SK-N-SH treated with all-trans-retinoic acid at 6 μM for 48 hours (cell line): ENCODE data around the gene MMP28.

ENCODE experiments used
- ATAC-seq: fragments of 200-7000 bp; cut with Tn5 transposase; 3 replicates; pipeline ENCODE4 v1.9.1; 2020; ENCODE audit warnings: mild to moderate bottlenecking, moderate library complexity
- ARNTL ChIP-seq: fragments of 450-650 bp; formaldehyde crosslinking; IDR thresholded peaks from 2 replicates; pipeline ENCODE4 v1.5.0; 2020; ENCODE audit warnings: low read depth, mild to moderate bottlenecking, moderate library complexity, borderline replicate concordance
- BACH2 ChIP-seq: fragments of 250-450 bp; sonication (Bioruptor Pico); IDR thresholded peaks from 2 replicates; pipeline ENCODE4 v1.9.0; 2021; ENCODE audit warnings: mild to moderate bottlenecking, borderline replicate concordance
- CSDC2 ChIP-seq: fragments of 250-450 bp; sonication (Bioruptor Pico); IDR thresholded peaks from 2 replicates; pipeline ENCODE4 v1.5.0; 2020; ENCODE audit warnings: mild to moderate bottlenecking, moderate library complexity
- ESRRG ChIP-seq: fragments of 250-450 bp; sonication (Bioruptor Pico); IDR thresholded peaks from 2 replicates; pipeline ENCODE4 v1.6.1; 2021; ENCODE audit warnings: mild to moderate bottlenecking
- GLIS3 ChIP-seq: fragments of 250-450 bp; sonication (Bioruptor Pico); IDR thresholded peaks from 2 replicates; pipeline ENCODE4 v1.5.0; 2020; ENCODE audit warnings: mild to moderate bottlenecking, moderate library complexity
- ISL1 ChIP-seq: fragments of 250-450 bp; sonication (Bioruptor Pico); IDR thresholded peaks from 2 replicates; pipeline ENCODE4 v2.1.2; 2022; ENCODE audit warnings: mild to moderate bottlenecking, moderate library complexity
- OSR1 ChIP-seq: fragments of 250-450 bp; sonication (Bioruptor Pico); IDR thresholded peaks from 2 replicates; pipeline ENCODE4 v1.8.0; 2022; ENCODE audit warnings: moderate library complexity, mild to moderate bottlenecking, inconsistent platforms
- PATZ1 ChIP-seq: fragments of 250-450 bp; sonication (Bioruptor Pico); IDR thresholded peaks from 2 replicates; pipeline ENCODE4 v1.8.0; 2020; ENCODE audit warnings: mild to moderate bottlenecking, moderate library complexity, borderline replicate concordance
- PPARA ChIP-seq: fragments of 250-450 bp; sonication (Bioruptor Pico); IDR thresholded peaks from 2 replicates; pipeline ENCODE4 v1.5.0; 2020; ENCODE audit warnings: mild to moderate bottlenecking, borderline replicate concordance
- RARB ChIP-seq: fragments of 250-450 bp; sonication (Bioruptor Pico); IDR thresholded peaks from 2 replicates; pipeline ENCODE4 v1.8.0; 2021; ENCODE audit warnings: mild to moderate bottlenecking, moderate library complexity
- TCF4 ChIP-seq: fragments of 250-450 bp; sonication (Bioruptor Pico); IDR thresholded peaks from 2 replicates; pipeline ENCODE4 v1.8.0; 2021; ENCODE audit warnings: mild to moderate bottlenecking, moderate library complexity, borderline replicate concordance
- TOX ChIP-seq: fragments of 250-450 bp; sonication (Bioruptor Pico); IDR thresholded peaks from 2 replicates; pipeline ENCODE4 v1.8.0; 2021; ENCODE audit warnings: mild to moderate bottlenecking, moderate library complexity, borderline replicate concordance
- ZC3H10 ChIP-seq: fragments of 250-450 bp; sonication (Bioruptor Pico); IDR thresholded peaks from 2 replicates; pipeline ENCODE4 v1.5.1; 2021; ENCODE audit warnings: mild to moderate bottlenecking, moderate library complexity
- ZFP30 ChIP-seq: fragments of 450-650 bp; formaldehyde crosslinking; IDR thresholded peaks from 2 replicates; pipeline ENCODE4 v1.5.0; 2022; ENCODE audit warnings: mild to moderate bottlenecking, moderate library complexity
- ZNF565 ChIP-seq: fragments of 450-650 bp; formaldehyde crosslinking; conservative IDR thresholded peaks from 2 replicates; pipeline ENCODE4 v1.5.0; 2020; ENCODE audit warnings: low read depth, mild to moderate bottlenecking, moderate library complexity
- ZNF70 ChIP-seq: fragments of 450-650 bp; formaldehyde crosslinking; IDR thresholded peaks from 2 replicates; pipeline ENCODE4 v1.5.0; 2020; ENCODE audit warnings: mild to moderate bottlenecking, moderate library complexity
- ZNF8 ChIP-seq: fragments of 450-650 bp; formaldehyde crosslinking; IDR thresholded peaks from 2 replicates; pipeline ENCODE4 v1.5.0; 2020; ENCODE audit warnings: mild to moderate bottlenecking, moderate library complexity
- TF ChIP-seq, protein P1 (sequence below): fragments of 250-450 bp; sonication (Bioruptor Pico); IDR thresholded peaks from 2 replicates; pipeline ENCODE4 v1.5.1; 2021; ENCODE audit warnings: mild to moderate bottlenecking, moderate library complexity
- TF ChIP-seq, protein P2 (sequence below): fragments of 250-450 bp; sonication (Bioruptor Pico); IDR thresholded peaks from 2 replicates; pipeline ENCODE4 v1.5.0; 2020; ENCODE audit warnings: mild to moderate bottlenecking, moderate library complexity
- TF ChIP-seq, protein P3 (sequence below): fragments of 250-450 bp; sonication (Bioruptor Pico); IDR thresholded peaks from 2 replicates; pipeline ENCODE4 v1.8.0; 2021; ENCODE audit warnings: low read depth, mild to moderate bottlenecking, moderate library complexity, borderline replicate concordance

Gene MMP28

GRCh38 chr17:35734396-35734795, 61.0 kb downstream of the MMP28 start:
- no peak for TF ChIP-seq ESRRG (CRISPR knock-in tag)
- TF ChIP-seq ZC3H10 (CRISPR knock-in tag), result no peak
- TF ChIP-seq, protein P1, sequence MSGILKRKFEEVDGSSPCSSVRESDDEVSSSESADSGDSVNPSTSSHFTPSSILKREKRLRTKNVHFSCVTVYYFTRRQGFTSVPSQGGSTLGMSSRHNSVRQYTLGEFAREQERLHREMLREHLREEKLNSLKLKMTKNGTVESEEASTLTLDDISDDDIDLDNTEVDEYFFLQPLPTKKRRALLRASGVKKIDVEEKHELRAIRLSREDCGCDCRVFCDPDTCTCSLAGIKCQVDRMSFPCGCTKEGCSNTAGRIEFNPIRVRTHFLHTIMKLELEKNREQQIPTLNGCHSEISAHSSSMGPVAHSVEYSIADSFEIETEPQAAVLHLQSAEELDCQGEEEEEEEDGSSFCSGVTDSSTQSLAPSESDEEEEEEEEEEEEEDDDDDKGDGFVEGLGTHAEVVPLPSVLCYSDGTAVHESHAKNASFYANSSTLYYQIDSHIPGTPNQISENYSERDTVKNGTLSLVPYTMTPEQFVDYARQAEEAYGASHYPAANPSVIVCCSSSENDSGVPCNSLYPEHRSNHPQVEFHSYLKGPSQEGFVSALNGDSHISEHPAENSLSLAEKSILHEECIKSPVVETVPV (CRISPR knock-in tag), result no peak
- TF ChIP-seq ZNF70 (CRISPR knock-in tag), result no peak
- no peak for TF ChIP-seq ISL1 (CRISPR knock-in tag)
- TF ChIP-seq TCF4 (CRISPR knock-in tag), result no peak
- no peak for TF ChIP-seq ZNF8
- no peak for TF ChIP-seq PATZ1 (CRISPR knock-in tag)
- TF ChIP-seq OSR1, result no peak
- no peak for TF ChIP-seq GLIS3 (CRISPR knock-in tag)
- TF ChIP-seq TOX (CRISPR knock-in tag), result no peak
- no peak for ATAC-seq

DNA sequence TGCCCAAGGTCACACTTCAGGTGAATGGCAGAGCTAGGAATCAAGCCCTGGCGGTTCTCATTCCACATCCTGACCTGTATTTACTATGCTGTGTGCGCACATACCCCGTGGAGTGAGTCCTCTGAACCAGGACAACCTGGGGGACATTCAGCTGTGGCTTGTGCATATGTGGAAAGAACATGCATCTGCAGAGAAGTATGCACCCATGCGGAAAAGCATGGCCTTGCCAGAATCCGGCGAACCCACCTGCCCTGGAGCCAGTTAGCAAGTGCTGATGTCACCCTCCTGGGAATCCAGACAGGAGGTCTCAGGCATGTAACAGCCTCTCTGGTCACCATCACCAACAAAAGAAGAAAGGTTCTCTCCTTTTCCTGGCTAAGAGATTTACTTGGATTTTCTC, 62.1 kb downstream of the MMP28 start:
- TF ChIP-seq PATZ1 (CRISPR knock-in tag) (no peak), PPARA (CRISPR knock-in tag) (no peak), ZNF70 (CRISPR knock-in tag) (no peak), ZNF8 (no peak), RARB (no peak), ZNF565 (CRISPR knock-in tag) (no peak), OSR1 (no peak), ARNTL (CRISPR knock-in tag) (no peak), ZC3H10 (CRISPR knock-in tag) (no peak), BACH2 (CRISPR knock-in tag) (no peak), ISL1 (CRISPR knock-in tag) (no peak), TOX (CRISPR knock-in tag) (no peak), ESRRG (CRISPR knock-in tag) (no peak), ZFP30 (CRISPR knock-in tag) (no peak), CSDC2 (CRISPR knock-in tag) (no peak)
- TF ChIP-seq, protein P2, sequence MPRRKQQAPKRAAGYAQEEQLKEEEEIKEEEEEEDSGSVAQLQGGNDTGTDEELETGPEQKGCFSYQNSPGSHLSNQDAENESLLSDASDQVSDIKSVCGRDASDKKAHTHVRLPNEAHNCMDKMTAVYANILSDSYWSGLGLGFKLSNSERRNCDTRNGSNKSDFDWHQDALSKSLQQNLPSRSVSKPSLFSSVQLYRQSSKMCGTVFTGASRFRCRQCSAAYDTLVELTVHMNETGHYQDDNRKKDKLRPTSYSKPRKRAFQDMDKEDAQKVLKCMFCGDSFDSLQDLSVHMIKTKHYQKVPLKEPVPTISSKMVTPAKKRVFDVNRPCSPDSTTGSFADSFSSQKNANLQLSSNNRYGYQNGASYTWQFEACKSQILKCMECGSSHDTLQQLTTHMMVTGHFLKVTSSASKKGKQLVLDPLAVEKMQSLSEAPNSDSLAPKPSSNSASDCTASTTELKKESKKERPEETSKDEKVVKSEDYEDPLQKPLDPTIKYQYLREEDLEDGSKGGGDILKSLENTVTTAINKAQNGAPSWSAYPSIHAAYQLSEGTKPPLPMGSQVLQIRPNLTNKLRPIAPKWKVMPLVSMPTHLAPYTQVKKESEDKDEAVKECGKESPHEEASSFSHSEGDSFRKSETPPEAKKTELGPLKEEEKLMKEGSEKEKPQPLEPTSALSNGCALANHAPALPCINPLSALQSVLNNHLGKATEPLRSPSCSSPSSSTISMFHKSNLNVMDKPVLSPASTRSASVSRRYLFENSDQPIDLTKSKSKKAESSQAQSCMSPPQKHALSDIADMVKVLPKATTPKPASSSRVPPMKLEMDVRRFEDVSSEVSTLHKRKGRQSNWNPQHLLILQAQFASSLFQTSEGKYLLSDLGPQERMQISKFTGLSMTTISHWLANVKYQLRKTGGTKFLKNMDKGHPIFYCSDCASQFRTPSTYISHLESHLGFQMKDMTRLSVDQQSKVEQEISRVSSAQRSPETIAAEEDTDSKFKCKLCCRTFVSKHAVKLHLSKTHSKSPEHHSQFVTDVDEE (CRISPR knock-in tag), result no peak
- TF ChIP-seq, protein P3, sequence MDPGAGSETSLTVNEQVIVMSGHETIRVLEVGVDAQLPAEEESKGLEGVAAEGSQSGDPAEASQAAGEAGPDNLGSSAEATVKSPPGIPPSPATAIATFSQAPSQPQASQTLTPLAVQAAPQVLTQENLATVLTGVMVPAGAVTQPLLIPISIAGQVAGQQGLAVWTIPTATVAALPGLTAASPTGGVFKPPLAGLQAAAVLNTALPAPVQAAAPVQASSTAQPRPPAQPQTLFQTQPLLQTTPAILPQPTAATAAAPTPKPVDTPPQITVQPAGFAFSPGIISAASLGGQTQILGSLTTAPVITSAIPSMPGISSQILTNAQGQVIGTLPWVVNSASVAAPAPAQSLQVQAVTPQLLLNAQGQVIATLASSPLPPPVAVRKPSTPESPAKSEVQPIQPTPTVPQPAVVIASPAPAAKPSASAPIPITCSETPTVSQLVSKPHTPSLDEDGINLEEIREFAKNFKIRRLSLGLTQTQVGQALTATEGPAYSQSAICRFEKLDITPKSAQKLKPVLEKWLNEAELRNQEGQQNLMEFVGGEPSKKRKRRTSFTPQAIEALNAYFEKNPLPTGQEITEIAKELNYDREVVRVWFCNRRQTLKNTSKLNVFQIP (CRISPR knock-in tag), result no peak
- TF ChIP-seq, protein P1 (CRISPR knock-in tag), result no peak
- ATAC-seq, result no peak
